Left forelimb (tissue), 1 donor: ENCODE results near the gene SLC10A6.

ENCODE experiments used
- DNase-seq: peaks from one replicate; pipeline ENCODE4 v3.0.0-alpha.2; 2018; ENCODE audit warnings: low spot score

The SLC10A6 gene

GRCh38 chr4:86778175-86778574, 71.0 kb downstream of the SLC10A6 start:
- DNase-seq, result no peak

GRCh38 chr4:86775061-86775460, 74.1 kb downstream of the SLC10A6 start:
- DNase-seq, result no peak
